ENCODE results near the gene DNAH14.

DNAH14 gene

DNA sequence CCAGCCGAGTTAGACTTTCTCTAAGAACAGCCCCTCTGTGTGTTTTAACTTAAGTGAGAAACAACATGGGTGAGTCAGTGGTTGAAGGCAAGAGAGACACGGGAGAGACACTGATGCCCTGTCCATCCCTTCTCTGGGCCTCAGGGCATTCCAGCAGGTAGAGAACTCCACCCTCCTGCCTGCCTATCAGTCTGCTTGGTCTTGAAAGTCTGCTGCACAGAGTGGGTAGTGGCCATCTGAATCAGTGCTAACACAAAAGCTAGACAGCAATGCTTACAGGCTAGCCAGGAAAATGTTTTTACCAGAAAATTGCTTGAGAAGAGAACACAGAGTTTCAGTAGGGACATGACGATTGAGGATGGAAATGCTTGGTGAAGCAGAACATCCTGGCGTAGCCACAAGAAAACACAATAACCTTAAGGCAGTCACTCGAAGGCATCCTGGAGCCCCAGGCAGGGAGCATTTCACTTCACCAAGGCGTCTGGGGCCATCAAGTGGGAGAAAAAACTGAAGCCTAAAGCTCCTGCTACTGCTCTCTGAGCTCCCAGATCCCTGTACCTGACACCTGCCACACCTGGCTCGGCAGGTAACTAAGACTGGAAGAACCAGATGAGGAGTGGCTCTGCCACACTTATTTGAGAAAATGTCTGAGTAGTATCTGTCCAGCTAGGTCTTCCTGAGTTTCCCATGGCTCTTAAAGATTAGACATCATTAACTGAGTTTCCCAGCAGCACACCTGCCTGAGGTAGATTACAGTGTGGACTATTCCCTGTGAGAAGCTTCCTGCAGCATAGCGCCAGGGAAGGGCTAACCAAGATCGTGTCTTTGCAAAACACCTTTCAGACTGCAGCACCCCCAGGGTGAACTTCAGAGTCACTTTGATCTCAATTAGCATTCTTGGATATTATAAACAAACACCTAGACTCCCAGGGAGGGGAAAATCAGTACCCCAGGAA, 516.4 kb downstream of the DNAH14 start:
- peak overlapping the region; percentile 76 for H3K9ac ChIP-seq
- no peaks in the 10 kb centered on the region for H3K27me3 ChIP-seq
- H4K20me1 ChIP-seq: no peaks in the 10 kb centered on the region
- H3K4me2 ChIP-seq: peak overlapping the region; percentile 81
- H3K9me3 ChIP-seq: no peaks in the 10 kb centered on the region
- TF ChIP-seq Cebpa-rat (IDR thresholded peaks at IDR 0.05): no peak
- no peaks in the 10 kb centered on the region for H3K36me3 ChIP-seq
- peaks cover 66% of the 10 kb centered on the region for H3K4me1 ChIP-seq
- H3K27ac ChIP-seq: peak overlapping the region; percentile 94
- H3K4me3 ChIP-seq: peak overlapping the region; percentile 11

DNA sequence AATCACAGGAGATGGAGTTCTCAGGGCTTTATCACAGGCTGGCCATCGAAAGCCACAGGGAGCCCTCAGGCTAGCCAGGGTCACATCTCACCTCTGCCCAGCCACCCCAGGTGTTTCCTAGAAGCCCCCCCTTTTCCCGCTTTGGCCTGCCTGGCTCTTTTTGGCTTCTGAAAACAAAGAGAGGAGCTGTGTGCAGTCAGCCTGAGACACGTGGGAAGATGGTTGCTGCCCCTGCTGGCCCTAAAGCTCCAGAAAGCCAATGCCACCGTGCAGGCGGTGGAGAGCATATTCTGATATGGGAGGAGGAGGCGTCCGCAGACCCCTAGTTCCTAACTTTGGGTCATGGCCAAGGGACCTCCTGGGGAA, 517.1 kb downstream of the DNAH14 start:
- Histone ChIP-seq H3K36me3 (no peaks in the 10 kb centered on the region), H3K9me3 (no peaks in the 10 kb centered on the region), H4K20me1 (no peaks in the 10 kb centered on the region), H3K9ac (peak overlapping the region; percentile 76), H3K4me2 (peak overlapping the region; percentile 81), H3K4me3 (peak overlapping the region; percentile 11), H3K27me3 (no peaks in the 10 kb centered on the region), H3K27ac (peak overlapping the region; percentile 94), H3K4me1 (peaks cover 67% of the 10 kb centered on the region)
- no peak for TF ChIP-seq Cebpa-rat (IDR thresholded peaks at IDR 0.05)

DNA sequence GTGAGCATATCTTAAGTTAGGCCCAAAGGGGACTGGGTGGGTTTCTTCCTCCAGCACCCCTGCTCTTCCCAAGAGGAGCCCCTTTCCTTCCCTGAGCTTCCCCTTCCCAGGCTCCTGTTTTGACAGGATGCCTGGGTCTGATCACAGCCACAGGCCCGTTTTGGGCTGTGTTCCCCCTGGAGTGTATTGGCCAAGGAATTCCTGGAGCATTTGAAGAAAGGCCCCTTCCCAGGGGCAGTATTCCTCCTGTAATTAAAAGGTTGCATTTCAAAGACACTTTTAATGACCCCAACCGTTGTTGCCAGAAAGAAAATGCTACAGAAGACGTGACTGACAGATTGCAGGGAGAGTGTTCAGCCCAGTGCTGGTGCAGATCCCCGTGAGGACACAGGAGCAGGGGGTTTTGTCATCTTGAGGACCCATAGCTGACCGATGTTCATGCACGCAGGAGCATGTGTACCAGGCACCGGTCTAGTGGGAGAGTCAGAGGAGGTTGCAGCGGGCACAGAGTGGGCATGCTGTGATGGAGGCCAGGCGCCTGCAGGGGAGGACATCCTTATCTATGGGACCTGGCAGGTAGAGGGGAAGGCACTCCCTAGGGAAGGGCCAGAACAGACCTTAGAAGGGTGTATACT, 517.6 kb downstream of the DNAH14 start:
- Histone ChIP-seq H3K27me3 (no peaks in the 10 kb centered on the region), H3K9ac (peak overlapping the region; percentile 76), H3K27ac (peak overlapping the region; percentile 94), H3K4me3 (no peak overlapping the region), H3K36me3 (no peaks in the 10 kb centered on the region), H3K4me2 (peak overlapping the region; percentile 81), H4K20me1 (no peaks in the 10 kb centered on the region), H3K9me3 (no peaks in the 10 kb centered on the region), H3K4me1 (peaks cover 65% of the 10 kb centered on the region)
- no peak for TF ChIP-seq Cebpa-rat (IDR thresholded peaks at IDR 0.05)

- Histone ChIP-seq H3K4me1 (peaks cover 59% of the 10 kb centered on the region), H3K4me2 (peak overlapping the region; percentile 81), H3K9me3 (no peaks in the 10 kb centered on the region), H3K27me3 (no peaks in the 10 kb centered on the region), H3K9ac (no peak overlapping the region), H3K36me3 (no peaks in the 10 kb centered on the region), H4K20me1 (no peaks in the 10 kb centered on the region), H3K27ac (peak overlapping the region; percentile 94; the same call in 1 of the 2 replicates), H3K4me3 (no peak overlapping the region)
- TF ChIP-seq Cebpa-rat (IDR thresholded peaks at IDR 0.05): no peak
Observed at GRCh38 chr1:225447650-225448089, 518.2 kb downstream of the DNAH14 start.

DNA sequence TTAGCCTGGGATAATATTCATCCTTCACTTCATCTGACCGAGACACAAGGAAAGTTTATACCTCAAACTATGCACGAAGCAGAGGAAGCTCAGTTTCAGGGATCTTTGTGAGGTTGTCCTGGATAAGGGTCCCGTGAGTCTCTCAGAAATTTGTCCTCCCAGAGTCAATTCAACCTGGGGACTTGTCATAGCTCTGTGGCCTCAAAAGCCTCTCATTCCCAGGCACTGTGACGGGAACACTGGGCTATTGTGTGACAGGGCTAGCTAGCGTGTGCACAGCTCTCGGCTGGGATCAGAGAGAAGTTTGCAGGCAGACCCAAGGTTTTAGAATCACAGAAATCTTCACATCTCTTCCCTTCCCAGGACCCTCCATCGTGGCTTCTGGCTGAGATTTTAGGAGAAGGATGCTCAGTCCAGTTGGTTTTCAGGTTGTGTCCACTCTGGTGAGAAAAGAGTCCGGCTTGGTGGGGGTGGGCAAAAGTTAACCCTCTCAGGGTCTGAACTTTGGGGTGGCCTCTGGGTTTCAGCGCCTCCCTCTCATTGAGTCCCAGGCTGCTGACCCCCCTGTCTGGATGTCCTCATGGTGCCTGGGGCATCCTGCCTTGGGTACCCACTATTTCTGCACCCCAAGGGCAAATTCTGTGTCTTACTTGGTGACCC, 518.8 kb downstream of the DNAH14 start:
- Histone ChIP-seq H3K27me3 (no peaks in the 10 kb centered on the region), H3K9me3 (no peaks in the 10 kb centered on the region), H3K4me2 (no peak overlapping the region), H3K4me3 (no peak overlapping the region), H3K9ac (no peak overlapping the region), H3K27ac (peak overlapping the region; percentile 94), H3K36me3 (no peaks in the 10 kb centered on the region), H4K20me1 (no peaks in the 10 kb centered on the region), H3K4me1 (peaks cover 53% of the 10 kb centered on the region)
- no peak for TF ChIP-seq Cebpa-rat (IDR thresholded peaks at IDR 0.05)
